Mucosa of descending colon (tissue), 3 donors: ENCODE measurements around the gene ALKBH3. TPM values are rescaled to one million over a fixed set of nuclear protein-coding genes. Genes with fewer than 3 reads are reported as not detected.
A peak's percentile ranks its signal among the peaks of the same experiment; 100 is the strongest.

Experiments
- ATAC-seq: fragments of 200-7000 bp; cut with Tn5 transposase; one replicate; pipeline ENCODE4 v1.9.1; 2020; ENCODE audit warnings: mild to moderate bottlenecking, moderate library complexity
- DNase-seq, 3 donors: peaks; one replicate each; pipeline ENCODE4 v3.0.0-alpha.2; 2020
- H3K36me3 ChIP-seq: fragments of 200-600 bp; one replicate; pipeline ENCODE4 v1.8.0; 2021; ENCODE audit warnings: low read depth, mild to moderate bottlenecking
- H3K4me1 ChIP-seq: fragments of 200-600 bp; one replicate; pipeline ENCODE4 v1.8.0; 2021; ENCODE audit warnings: low read depth, mild to moderate bottlenecking
- H3K4me3 ChIP-seq: fragments of 200-600 bp; one replicate; pipeline ENCODE4 v1.8.0; 2021; ENCODE audit warnings: mild to moderate bottlenecking
- H3K9me3 ChIP-seq: fragments of 200-600 bp; one replicate; pipeline ENCODE4 v1.8.0; 2021; ENCODE audit warnings: mild to moderate bottlenecking
- intact Hi-C, 2 donors: fragments of 100-400 bp; cut with DNase I in 1 of 2; cut with micrococcal nuclease in 1 of 2; formaldehyde crosslinking; loops; one replicate each; pipeline versions ENCODE4 v1.11.0 to v1.11.1; 2022; cut with DNase I, micrococcal nuclease
- total RNA-seq, 3 donors: library from RNA; stranded (reverse); fragmentation: NEBNext Ultra II Directional in 2 of 3; extraction: Animal tissue kit (Norgen Biotek cat#: 25700) in 2 of 3; gene quantifications; one replicate each; pipeline versions ENCODE4 v1.2.1 to v1.2.4, GENCODE V29; 2021 to 2023
- TF ChIP-seq, protein P1 (sequence below): fragments of 200-600 bp; IDR thresholded peaks from one replicate; pipeline ENCODE4 v1.8.0; 2022; ENCODE audit warnings: antibody characterized with exemption, mild to moderate bottlenecking
- donor health status: DM: no; HTN: no; CAD: no; lungs with moderate emphysema.
- donor health status: DM: no; HTN: no; CAD: no.
- donor health status: DM: no; HTN: yes; CAD: no.

ALKBH3 gene
- total RNA-seq, 3 donors from 2014 or later: 18.9 to 27.7 (median 27.0) TPM

DNA sequence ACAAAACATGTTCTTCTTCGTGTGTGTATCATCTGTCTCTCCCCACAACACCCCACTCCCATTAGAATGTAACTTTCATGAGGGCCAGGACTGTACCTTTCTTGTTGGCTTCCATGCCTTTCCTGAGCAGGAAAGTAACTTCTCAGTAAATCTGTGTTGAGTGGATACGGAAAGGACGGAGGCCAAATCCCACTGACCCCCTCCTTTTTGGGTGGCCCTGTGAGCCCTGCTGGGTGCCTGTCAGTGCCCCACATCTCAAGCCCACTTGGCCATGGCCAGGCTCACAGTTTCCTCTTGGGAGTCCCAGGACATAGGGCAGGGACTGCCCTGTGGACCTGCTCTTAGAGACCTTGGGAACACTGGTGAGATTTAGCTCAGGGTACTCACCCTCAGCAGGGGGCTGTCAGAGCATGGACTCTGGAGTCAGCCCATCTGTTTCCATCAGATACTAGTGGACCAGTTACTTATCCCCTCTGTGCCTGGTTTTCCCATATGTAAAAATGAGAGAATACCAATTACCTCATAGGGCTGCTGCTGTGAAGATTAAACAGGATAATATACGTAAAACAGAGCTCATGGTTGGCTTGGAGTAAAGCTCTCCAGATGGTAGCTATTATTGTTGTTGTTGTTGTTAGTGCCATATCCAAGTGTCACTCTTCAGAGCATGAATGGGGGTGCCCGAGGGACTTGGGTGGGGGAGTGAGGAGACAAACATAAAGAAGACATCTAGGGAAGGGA, 60.8 kb downstream of the ALKBH3 start:
- TF ChIP-seq, protein P1, sequence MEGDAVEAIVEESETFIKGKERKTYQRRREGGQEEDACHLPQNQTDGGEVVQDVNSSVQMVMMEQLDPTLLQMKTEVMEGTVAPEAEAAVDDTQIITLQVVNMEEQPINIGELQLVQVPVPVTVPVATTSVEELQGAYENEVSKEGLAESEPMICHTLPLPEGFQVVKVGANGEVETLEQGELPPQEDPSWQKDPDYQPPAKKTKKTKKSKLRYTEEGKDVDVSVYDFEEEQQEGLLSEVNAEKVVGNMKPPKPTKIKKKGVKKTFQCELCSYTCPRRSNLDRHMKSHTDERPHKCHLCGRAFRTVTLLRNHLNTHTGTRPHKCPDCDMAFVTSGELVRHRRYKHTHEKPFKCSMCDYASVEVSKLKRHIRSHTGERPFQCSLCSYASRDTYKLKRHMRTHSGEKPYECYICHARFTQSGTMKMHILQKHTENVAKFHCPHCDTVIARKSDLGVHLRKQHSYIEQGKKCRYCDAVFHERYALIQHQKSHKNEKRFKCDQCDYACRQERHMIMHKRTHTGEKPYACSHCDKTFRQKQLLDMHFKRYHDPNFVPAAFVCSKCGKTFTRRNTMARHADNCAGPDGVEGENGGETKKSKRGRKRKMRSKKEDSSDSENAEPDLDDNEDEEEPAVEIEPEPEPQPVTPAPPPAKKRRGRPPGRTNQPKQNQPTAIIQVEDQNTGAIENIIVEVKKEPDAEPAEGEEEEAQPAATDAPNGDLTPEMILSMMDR: no peak
- Histone ChIP-seq H3K9me3 (no peaks in the 10 kb centered on the region), H3K4me1 (peaks cover 21% of the 10 kb centered on the region), H3K4me3 (no peak overlapping the region), H3K36me3 (no peaks in the 10 kb centered on the region)
- intact Hi-C loops: no loop called here
- ATAC-seq (no peak), DNase-seq (no peak)

DNA sequence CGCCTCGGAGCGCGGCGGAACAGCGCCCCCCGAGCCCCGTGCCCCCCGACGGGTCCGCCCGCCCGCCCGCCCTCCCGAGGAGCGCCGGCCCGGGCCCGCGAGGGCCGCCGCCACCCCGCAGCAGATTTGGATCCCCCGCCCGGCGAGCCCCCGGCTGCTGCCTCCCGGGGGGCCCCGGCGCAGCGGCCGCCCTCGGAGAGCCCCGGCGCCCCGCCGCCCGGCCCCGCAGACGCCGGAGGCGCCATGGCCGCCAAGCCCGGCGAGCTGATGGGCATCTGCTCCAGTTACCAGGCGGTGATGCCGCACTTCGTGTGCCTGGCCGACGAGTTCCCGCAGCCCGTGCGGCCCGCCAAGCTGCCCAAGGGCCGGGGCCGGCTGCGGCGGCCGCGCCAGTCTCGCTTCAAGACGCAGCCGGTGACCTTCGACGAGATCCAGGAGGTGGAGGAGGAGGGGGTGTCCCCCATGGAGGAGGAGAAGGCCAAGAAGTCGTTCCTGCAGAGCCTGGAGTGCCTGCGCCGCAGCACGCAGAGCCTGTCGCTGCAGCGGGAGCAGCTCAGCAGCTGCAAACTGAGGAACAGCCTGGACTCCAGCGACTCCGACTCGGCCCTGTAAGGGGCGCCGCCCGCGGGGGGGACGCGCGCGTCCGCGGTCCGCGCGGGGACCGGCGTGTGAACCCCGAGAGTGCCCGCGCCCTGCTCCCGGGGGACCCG, 62.2 kb downstream of the ALKBH3 start:
- Histone ChIP-seq H3K4me3 (peak overlapping the region; percentile 30), H3K9me3 (no peaks in the 10 kb centered on the region), H3K4me1 (peaks cover 21% of the 10 kb centered on the region), H3K36me3 (no peaks in the 10 kb centered on the region)
- intact Hi-C loops: no loop called here
- DNase-seq: no peak
- TF ChIP-seq, protein P1: no peak
- no peak for ATAC-seq

DNA sequence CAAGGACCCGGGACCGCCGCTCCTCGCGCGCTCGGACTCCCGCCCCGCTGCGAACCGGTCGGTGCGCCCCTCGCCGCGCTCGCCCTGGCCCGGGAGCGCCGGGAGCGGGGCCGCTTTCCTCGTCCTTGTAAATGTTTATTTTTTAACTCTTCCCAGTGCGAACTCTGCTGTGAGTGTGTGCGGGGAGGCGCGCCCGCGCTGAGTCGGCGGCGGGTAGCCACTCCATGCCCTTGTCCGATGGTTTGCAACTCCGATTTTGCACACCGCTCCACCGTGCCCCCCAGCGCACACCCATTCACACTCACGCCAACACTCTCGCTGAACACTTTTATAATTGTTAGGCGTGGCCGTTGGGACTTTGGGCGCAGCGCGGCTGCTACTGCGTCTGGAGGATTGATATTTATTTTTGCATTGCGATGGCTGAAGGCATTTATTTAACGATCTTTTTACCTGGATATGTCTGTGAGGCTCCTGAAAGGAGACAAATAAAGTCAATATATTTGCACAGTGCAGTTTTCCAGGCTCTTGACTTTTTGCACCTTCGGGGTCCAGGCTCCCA, 62.8 kb downstream of the ALKBH3 start:
- TF ChIP-seq, protein P1: no peak
- peak overlapping the region; percentile 30 for H3K4me3 ChIP-seq
- intact Hi-C loops: no loop called here

DNA sequence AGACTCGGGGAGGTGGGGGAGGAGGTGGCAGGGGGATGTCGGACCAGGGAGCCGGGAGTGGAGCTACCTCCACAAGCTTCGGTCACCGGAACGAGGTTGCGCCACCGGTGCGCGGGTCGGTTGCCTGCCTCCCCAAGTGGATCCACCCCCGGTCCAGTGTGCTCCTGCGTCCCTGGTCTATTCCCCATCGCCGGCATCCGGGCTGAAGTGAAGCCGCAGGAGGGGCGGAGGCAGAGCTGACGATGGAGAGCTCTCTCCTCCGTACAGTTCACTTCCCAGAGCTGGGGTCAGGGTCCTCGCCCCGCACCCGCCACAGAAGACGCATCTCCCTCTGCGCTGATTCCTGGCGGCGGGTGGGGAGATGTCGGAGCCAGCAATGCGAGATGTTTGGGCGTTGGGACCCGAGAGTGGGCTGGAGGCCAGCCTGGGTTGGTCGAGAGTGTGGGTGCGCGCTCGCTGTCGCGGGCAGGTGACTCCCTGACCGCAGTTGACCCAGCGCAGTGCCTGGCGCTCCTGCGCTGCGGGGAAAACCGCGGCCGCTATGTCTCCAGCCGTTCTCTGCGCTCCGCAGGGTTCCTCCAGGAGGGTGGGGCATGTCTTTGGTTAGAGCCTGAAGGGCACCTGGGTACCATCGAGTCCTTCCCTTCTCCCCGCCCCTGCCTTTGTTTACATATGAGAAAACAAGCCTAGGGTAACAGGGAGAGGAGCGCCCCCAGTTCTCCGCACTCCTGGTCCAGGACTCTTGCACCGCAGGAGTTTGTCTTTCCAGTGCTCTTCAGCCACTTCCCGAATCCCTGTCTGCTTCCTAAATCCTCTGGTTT, 63.5 kb downstream of the ALKBH3 start:
- ATAC-seq: no peak
- intact Hi-C loops: no loop called here

More for the DNA sequence above, 62.8 kb downstream of the ALKBH3 start:
- ATAC-seq: no peak
- H3K4me1 ChIP-seq: peaks cover 21% of the 10 kb centered on the region
- no peak for DNase-seq
- no peaks in the 10 kb centered on the region for H3K36me3 ChIP-seq
- no peaks in the 10 kb centered on the region for H3K9me3 ChIP-seq

More for the DNA sequence above, 63.5 kb downstream of the ALKBH3 start:
- Histone ChIP-seq H3K4me3 (no peak overlapping the region), H3K4me1 (peaks cover 21% of the 10 kb centered on the region), H3K36me3 (no peaks in the 10 kb centered on the region), H3K9me3 (no peaks in the 10 kb centered on the region)
- DNase-seq: no peak
- TF ChIP-seq, protein P1: no peak
